ENCODE data around the gene ABCC5. TPM values are rescaled to one million over a fixed set of nuclear protein-coding genes. Genes with fewer than 3 reads are reported as not detected.
A peak's percentile ranks its signal among the peaks of the same experiment; 100 is the strongest.
"Not testable (repeated sequence)": the region's sequence is repeated elsewhere in the genome, so short reads cannot be mapped to it uniquely, and the experiment has no call there.

Gene ABCC5
- total RNA-seq, 2 experiments from 2014 or later: 13.3 to 15.6 TPM

- no peak for DNase-seq
- H3K4me1 Mint-ChIP-seq (ENCODE audit: low read depth): no peaks in the 10 kb centered on the region
- H3K4me3 Mint-ChIP-seq: no peak within 1 kb of the TSS
- no peaks in the 10 kb centered on the region for H3K36me3 Mint-ChIP-seq
- no peak within 1 kb of the TSS for H3K27ac Mint-ChIP-seq
- peaks cover 3% of the 10 kb centered on the region for H3K27me3 Mint-ChIP-seq
- H3K9me3 Mint-ChIP-seq: no peaks in the 10 kb centered on the region
- CTCF ChIA-PET: no interaction called here
- intact Hi-C loops (cut with micrococcal nuclease): no loop called here
- POLR2A ChIA-PET: no interaction called here
Measured at GRCh38 chr3:184031187-184031792, 13.6 kb upstream of the ABCC5 start, which contains the start of gene HTR3D. Gene HTR3D, plus strand, starts transcription at chr3:184031742. Its CDS starts 0 bp downstream, at chr3:184031742.

DNA sequence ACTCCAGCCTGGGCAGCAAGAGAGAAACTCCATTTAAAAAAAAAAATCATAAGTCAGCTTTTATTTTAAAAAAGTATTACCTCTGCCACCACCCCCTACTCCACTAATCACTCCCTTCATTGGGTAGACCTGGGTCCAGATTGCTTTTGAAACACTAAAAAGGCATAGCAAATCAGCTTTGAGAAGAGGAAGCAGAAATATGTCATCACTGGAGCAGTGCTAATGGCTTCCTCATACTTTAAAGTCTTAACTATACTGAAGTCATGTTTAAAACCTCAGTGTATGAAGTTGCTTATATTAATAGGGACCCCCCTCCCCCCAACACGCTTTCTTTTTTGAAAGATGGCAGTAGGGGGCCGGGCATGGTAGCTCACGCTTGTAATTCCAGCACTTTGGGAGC lies 12.9 kb upstream of the ABCC5 start:
- Mint-ChIP-seq H3K4me3 (no peak overlapping the region), H3K27ac (no peak overlapping the region), H3K27me3 (peaks cover 3% of the 10 kb centered on the region), H3K9me3 (no peaks in the 10 kb centered on the region), H3K36me3 (no peaks in the 10 kb centered on the region), H3K4me1 (ENCODE audit: low read depth) (no peaks in the 10 kb centered on the region)
- DNase-seq: no peak
- CTCF ChIA-PET: no interaction called here
- intact Hi-C loops (cut with micrococcal nuclease): no loop called here
- POLR2A ChIA-PET: no interaction called here

DNA sequence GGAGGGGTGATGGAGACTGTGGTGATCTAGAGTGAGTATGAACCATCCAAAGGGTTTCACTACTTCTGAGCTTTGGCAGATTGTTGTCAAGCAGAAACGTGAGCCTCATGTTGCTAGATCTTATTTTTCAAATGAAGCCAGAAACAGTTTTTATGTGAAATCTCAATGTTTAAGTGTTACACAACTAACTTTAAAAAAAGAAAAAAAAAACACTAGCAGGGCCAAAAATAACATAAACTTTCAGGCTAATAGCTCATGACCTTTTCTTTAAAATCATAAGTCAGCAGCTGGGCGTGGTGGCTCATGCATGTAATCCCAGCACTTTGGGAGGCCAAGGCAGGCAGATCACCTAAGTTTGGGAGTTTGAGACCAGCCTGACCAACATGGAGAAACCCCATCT lies 11.8 kb upstream of the ABCC5 start:
- ChIA-PET CTCF (interaction anchor here (0.9 kb wide), 1 partner anchor 9 kb away, joined by 3 read pairs; no protein-coding TSS in a partner anchor), POLR2A (no interaction called here)
- no peak overlapping the region for H3K4me3 Mint-ChIP-seq
- no peak overlapping the region for H3K27ac Mint-ChIP-seq
- no peaks in the 10 kb centered on the region for H3K4me1 Mint-ChIP-seq (ENCODE audit: low read depth)
- no peaks in the 10 kb centered on the region for H3K9me3 Mint-ChIP-seq
- H3K36me3 Mint-ChIP-seq: no peaks in the 10 kb centered on the region
- intact Hi-C loops (cut with micrococcal nuclease): no loop called here
- no peak for DNase-seq
- peaks cover 3% of the 10 kb centered on the region for H3K27me3 Mint-ChIP-seq

DNA sequence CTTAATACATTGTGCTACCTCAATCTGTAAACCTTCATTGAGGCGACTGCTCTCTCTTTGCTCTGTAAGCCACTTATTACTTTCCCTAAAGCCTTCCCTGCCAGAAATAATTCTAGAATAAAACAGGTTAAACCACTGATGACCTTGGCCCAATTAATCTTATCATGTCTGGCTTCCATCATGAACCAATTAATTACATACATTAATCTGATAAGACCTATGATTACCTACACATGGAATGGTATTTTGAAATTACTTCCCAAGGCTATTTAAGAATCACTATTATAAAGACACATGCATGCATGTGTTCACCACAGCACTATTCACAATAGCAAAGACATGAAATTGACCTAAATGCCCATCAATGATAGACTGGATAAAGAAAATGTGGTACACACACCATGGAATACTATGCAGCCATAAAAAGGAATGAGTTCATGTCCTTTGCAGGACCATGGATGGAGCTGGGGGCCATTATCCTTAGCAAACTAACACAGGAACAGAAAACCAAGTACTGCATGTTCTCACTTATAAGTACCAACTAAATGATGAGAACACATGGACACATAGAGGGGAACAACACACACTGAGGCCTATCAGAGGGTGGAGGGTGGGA lies 10.7 kb upstream of the ABCC5 start:
- H3K4me3 Mint-ChIP-seq; H3K4me1 Mint-ChIP-seq (ENCODE audit: low read depth); H3K27me3 Mint-ChIP-seq; DNase-seq; H3K27ac Mint-ChIP-seq; H3K9me3 Mint-ChIP-seq; H3K36me3 Mint-ChIP-seq; POLR2A ChIA-PET; intact Hi-C loops (cut with micrococcal nuclease): not testable (repeated sequence)
- CTCF ChIA-PET: interaction anchor here (1.0 kb wide), 1 partner anchor 10 kb away, joined by 4 read pairs; the partner anchor contains the start of gene ABCC5

- H3K4me1 Mint-ChIP-seq (ENCODE audit: low read depth); H3K9me3 Mint-ChIP-seq; H3K36me3 Mint-ChIP-seq; DNase-seq; intact Hi-C loops (cut with micrococcal nuclease); H3K27me3 Mint-ChIP-seq; H3K27ac Mint-ChIP-seq; H3K4me3 Mint-ChIP-seq; CTCF ChIA-PET; POLR2A ChIA-PET: not testable (repeated sequence)
Measured at GRCh38 chr3:184025256-184025655, 7.6 kb upstream of the ABCC5 start.

DNA sequence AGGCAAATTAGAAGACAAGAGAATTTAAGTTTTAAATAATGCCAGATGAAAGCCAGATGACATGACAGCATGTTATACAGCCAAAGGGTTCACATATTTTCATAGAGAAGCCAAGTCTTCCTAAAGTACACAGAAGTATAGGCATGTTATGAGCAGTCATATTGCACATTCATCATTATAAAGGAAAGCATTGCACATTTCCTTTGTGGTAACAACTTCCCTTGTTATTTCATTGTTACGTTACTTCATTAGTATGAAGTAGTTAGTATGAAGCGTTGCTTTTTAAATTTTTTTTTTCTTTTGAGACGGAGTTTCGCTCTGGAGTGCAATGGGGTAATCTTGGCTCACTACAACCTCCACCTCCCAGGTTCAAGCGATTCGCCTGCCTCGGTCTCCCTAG lies 4.6 kb upstream of the ABCC5 start:
- Mint-ChIP-seq H3K36me3 (no peaks in the 10 kb centered on the region), H3K4me3 (no peak overlapping the region), H3K9me3 (no peaks in the 10 kb centered on the region), H3K4me1 (ENCODE audit: low read depth) (peaks cover 8% of the 10 kb centered on the region), H3K27ac (no peak overlapping the region), H3K27me3 (peaks cover 5% of the 10 kb centered on the region)
- ChIA-PET POLR2A (no interaction called here), CTCF (interaction anchor here (0.6 kb wide), 1 partner anchor 9 kb away, joined by 3 read pairs; no protein-coding TSS in a partner anchor)
- intact Hi-C loops (cut with micrococcal nuclease): no loop called here
- no peak for DNase-seq

- Mint-ChIP-seq H3K27ac (peak overlapping the region; percentile 85), H3K27me3 (peaks cover 5% of the 10 kb centered on the region), H3K36me3 (peaks cover 5% of the 10 kb centered on the region), H3K4me1 (ENCODE audit: low read depth) (peaks cover 23% of the 10 kb centered on the region), H3K4me3 (peak overlapping the region; percentile 99), H3K9me3 (no peaks in the 10 kb centered on the region)
- ChIA-PET POLR2A (no interaction called here), CTCF (interaction anchor here (0.7 to 2.4 kb wide), 14 partner anchors 9 to 319 kb away, joined by 3 to 17 read pairs (median 4); partner anchors contain the start of gene ABCF3)
- intact Hi-C loops (cut with micrococcal nuclease): loop anchor here (5.0 kb wide), 2 partner anchors 136 to 551 kb away; partner anchors contain the start of gene PARL
- no peak for DNase-seq
Measured at GRCh38 chr3:184018424-184018973, 815 bp upstream of the ABCC5 start.

DNA sequence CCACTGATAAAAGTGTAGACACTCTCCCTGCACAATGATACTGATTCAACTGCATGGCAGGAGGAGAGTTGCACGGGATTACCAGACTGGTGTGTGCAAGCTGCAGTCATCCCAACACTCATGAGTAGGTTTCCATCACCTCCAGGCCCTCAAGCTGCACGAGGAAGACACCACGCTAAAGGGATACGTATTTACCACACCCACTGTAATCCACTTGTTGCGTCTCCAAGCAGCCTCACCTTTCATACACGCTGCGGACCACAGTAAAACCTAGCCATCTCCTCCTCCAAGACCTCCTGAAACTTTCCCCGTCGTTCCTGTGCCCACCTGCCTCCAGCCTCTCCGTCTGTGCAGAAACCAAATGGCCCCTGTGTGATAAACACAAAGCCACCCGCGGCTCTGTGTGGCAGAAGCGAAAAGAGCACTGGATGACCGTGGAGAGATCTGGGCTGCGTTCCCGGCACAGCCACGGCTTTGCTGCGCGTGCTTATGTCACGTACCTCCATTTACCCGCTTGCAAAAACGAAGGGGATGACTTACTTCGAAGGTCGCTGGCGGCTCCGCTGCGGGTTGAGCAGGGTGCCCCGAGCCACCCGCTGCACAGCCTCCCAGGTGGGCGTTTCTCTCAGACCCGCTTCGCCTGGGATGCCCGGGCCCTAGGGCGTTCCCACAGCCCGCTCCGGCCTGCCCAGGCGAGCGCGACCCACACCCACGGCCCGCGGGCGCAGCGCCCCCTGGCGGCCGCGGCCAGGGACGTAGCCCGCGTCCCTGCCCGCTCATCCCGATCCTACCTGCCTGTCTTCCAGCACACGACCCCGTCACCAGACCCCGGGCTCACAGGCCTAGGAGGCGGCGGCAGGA lies 643 bp downstream of the ABCC5 start:
- H3K27me3 Mint-ChIP-seq: peaks cover 5% of the 10 kb centered on the region
- H3K36me3 Mint-ChIP-seq: peaks cover 8% of the 10 kb centered on the region
- POLR2A ChIA-PET: no interaction called here
- no peaks in the 10 kb centered on the region for H3K9me3 Mint-ChIP-seq
- DNase-seq: peak; percentile 68
- peak overlapping the region; percentile 99 for H3K4me3 Mint-ChIP-seq
- H3K4me1 Mint-ChIP-seq (ENCODE audit: low read depth): peaks cover 23% of the 10 kb centered on the region
- peak overlapping the region; percentile 85 for H3K27ac Mint-ChIP-seq
- CTCF ChIA-PET: interaction anchor here (0.6 to 2.4 kb wide), 14 partner anchors 9 to 583 kb away, joined by 3 to 17 read pairs (median 4); partner anchors contain the start of gene ABCF3
- intact Hi-C loops (cut with micrococcal nuclease): loop anchor here (1.0 to 5.0 kb wide), 7 partner anchors 118 to 550 kb away; partner anchors contain the start of genes AP2M1, EIF2B5, PARL and PSMD2

- CTCF ChIA-PET: interaction anchor here (0.7 to 2.4 kb wide), 5 partner anchors 10 to 120 kb away, joined by 3 to 17 read pairs (median 3); no protein-coding TSS in a partner anchor
- no peak for DNase-seq
- H3K27ac Mint-ChIP-seq: no peak overlapping the region
- POLR2A ChIA-PET: no interaction called here
- intact Hi-C loops (cut with micrococcal nuclease): loop anchor here (2.0 to 5.0 kb wide), 3 partner anchors 134 to 549 kb away; partner anchors contain the start of genes PARL and PSMD2
- peaks cover 23% of the 10 kb centered on the region for H3K4me1 Mint-ChIP-seq (ENCODE audit: low read depth)
- peaks cover 1% of the 10 kb centered on the region for H3K27me3 Mint-ChIP-seq
- H3K4me3 Mint-ChIP-seq: peak overlapping the region; percentile 49
- H3K9me3 Mint-ChIP-seq: no peaks in the 10 kb centered on the region
- H3K36me3 Mint-ChIP-seq: peaks cover 9% of the 10 kb centered on the region
Measured at GRCh38 chr3:184016169-184016570, 1.5 kb downstream of the ABCC5 start.

DNA sequence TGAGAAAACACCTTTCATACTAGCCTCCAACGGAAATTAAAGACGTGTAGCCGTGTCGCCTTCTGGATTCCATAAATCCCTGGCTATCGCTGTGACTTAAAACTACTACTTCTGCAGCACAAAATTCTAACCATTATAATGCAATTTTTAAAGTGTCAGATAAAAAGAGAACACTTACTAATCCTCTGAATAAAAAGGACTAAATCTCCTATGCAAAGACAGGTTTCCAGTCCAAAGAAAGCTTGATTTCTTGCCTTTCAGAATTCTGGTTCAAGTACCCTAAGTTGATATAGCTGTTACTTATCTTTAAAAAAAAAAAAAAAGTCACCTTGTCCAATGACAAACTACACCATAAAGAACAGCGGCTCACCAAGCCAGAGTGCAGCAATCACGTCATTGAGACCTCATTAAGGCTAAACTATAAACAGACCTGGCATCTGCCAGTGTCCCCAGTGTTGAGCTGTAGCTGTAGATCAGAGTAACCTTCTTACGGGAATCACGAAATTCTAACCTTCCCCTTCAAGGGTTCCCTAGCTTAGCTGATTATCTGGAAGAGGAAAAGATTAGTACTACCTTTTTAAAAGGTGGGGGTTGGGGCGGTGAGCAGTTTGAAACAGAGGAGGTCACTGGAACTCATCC lies 2.2 kb downstream of the ABCC5 start:
- no peak overlapping the region for H3K27ac Mint-ChIP-seq
- H3K4me3 Mint-ChIP-seq: no peak overlapping the region
- no peaks in the 10 kb centered on the region for H3K9me3 Mint-ChIP-seq
- intact Hi-C loops (cut with micrococcal nuclease): loop anchor here (2.0 to 5.0 kb wide), 3 partner anchors 133 to 548 kb away; partner anchors contain the start of genes PARL and PSMD2
- POLR2A ChIA-PET: no interaction called here
- peaks cover 9% of the 10 kb centered on the region for H3K36me3 Mint-ChIP-seq
- CTCF ChIA-PET: interaction anchor here (0.6 to 1.4 kb wide), 6 partner anchors 119 to 379 kb away, joined by 3 to 7 read pairs (median 4); partner anchors contain the start of genes EEF1AKMT4, EIF2B5 and PARL
- H3K27me3 Mint-ChIP-seq: peaks cover 1% of the 10 kb centered on the region
- DNase-seq: no peak
- H3K4me1 Mint-ChIP-seq (ENCODE audit: low read depth): peaks cover 23% of the 10 kb centered on the region
